ENCODE measurements around the gene NHEJ1.

Gene NHEJ1

DNA sequence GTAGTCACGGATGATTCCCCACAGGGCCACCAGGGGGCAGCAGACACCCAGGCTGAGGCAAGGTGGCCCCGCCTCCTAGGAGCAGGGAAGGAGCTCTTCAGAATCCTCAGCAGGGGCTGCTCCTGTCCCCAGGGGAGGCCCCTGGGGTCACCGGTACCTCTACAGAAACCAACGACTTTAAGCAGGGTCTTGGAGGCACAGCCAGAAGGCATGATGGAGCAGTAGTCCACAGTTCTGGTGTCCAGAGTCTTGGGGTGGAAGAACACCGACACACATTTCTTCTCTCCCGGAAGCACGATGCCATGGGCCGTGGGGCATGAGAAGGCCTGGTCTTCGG is 130.8 kb downstream of the NHEJ1 start:
- peak; percentile 95 for DNase-seq (ENCODE audit: low spot score)

DNA sequence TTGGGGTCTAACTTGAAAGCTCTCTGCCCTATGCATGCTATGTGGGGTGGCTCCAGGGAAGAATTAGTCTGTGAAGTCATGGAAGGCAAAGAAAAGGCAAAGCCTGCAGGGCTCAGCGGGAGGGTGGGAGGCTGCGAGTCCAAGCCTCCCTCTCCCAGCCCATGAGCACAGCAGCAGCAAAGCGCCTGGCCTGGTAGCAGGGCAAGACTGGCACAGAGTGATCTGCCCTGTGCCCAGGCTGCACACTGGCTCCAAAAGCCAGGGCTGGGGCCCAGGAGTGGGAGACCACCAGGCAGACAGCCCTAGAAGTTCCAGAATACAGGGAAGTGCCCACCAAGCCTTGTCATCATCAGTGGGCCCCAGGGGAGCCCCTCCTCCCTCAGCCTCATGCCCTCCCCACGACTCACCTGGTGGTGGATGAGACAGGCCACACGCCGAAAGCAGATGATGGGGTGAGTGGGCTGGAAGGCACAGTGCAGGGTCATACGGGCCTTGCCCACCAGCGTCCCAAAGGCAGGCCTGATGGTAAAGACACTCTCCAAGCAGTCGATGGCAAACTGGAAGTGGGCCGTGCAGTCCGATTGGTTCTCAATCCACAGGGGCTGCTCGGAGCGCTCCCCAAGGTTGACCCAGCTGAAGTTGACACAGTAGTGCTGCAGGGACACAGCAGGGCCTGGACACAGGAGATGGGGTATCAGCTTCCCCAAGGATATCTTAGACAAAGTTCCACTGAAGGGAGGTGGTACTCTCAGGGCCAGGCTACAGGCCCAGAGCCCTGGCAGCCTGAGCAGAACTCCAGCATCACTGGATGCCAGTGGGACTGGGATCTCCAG is 131.4 kb downstream of the NHEJ1 start:
- DNase-seq (ENCODE audit: low spot score) = no peak

DNA sequence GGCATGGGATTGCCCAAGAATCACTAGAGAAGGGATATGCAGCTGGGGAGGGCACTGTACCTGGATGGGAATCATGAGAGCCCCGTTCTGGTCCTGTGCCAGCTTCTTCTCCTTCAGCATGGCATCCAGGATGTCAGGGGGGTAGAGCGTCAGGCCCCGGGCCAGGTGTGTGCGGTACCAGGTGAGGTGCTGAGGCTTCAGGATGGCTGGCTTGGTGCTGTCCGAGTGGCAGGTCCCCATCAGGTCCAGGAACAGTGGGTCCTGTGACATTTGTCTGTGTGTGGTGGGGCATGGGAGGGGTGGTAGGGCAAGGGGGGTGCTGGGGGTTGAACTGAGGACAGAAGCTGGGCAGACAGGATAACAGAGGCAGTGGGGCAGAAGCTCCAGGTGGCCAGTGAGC is 132.5 kb downstream of the NHEJ1 start:
- no peak for DNase-seq (ENCODE audit: low spot score)

DNA sequence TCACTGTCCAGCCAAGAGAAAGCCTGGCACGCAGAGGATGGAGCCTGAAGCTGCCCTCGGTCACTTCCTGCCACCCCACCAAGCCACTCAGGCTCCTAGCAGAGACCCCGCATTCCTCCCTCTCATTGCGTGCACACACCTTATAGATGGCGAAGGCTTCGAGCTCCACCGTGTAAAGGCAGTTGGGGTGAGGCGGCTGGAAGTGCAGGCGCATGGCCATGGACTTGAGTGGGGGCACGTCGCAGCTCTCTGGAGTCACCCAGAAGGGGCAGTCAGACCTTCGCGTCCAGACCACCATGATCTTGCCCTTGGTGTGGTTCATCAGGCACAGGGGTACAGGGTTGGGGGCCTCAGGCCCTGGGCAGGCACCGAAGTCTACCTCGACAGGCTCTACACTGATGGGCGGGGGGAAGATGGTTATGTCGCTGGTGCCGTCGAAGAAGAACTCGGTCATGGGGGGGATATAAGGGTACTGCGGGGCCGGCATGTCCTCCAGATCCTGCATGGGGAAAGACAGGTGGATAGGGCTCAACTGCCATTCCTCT is 133.0 kb downstream of the NHEJ1 start:
- no peak for DNase-seq (ENCODE audit: low spot score)

DNA sequence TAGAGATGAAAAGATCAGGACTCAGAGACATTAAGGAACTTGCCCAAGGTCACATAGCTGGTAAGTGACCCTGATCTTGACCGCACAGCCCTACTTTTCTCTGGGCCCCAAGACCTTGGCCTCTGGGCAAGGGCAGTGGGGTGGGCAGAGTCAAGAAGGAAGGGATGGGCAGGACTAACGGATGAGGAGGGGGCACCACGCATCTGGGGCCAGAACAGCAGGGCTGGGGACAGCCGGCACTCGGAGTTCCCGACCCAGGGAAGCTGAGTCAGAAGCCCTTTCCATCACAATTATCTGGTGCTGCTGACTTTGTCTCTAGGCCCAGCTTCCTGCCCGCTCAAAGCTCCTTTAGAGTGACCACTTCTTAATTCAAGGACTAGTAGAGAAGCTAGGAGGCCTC is 133.7 kb downstream of the NHEJ1 start:
- no peak for DNase-seq (ENCODE audit: low spot score)

DNA sequence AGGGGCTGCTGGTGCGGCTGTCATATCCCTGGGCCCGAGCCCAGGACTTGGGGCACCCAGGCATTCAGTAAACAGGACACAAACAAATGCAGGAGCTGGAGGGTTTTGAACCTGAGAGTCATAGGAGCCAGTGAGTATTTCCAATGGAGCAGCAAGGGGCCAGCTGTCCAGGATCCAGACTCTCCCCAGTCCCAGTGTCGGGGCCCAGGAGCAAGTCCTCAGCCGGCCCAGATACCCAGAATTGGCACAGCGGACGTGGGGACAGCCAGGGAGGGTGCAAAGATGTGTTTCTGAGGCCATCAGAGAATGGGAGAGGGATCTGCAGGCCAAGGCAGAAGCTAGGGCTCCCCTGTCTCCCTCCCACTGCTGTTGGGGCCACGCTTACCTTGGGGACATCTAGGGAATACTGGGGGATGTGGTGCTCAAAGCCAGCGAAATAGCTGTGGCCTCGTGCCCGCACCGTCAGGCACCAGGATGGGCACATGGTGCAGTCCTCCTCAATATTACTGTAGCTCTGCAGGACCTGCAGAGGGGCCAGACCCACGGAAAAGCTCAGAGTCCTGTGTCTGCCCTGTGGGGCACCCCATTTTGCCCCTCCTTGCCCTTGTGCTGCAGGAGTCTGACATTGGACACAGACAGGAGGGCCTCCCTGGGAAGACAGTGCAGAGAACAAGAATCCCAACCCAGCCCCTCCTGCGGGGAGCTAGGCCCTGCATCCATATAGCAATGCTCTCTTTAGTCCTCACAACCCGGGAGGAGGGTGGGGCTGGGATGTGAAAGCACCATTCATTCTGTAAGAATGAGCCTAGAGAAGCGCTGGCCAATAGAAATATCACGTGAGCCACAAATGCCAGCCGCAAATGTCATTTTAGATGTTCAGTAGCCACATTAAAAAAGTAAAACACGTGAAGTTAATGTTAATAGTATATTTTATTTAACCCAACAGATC is 134.7 kb downstream of the NHEJ1 start:
- no peak for DNase-seq (ENCODE audit: low spot score)
